HT1080 (cell line): ENCODE results near the gene SERINC2. TPM values are rescaled to one million over a fixed set of nuclear protein-coding genes. Genes with fewer than 3 reads are reported as not detected.
"Not testable (repeated sequence)": the region's sequence is repeated elsewhere in the genome, so short reads cannot be mapped to it uniquely, and the experiment has no call there.

Experiments
- DNase-seq: peaks from one replicate; pipeline ENCODE4 v3.0.0-alpha.2; 2015; ENCODE audit warnings: low read depth
- total RNA-seq: library from RNA; depleted of rRNA; stranded (reverse); fragments of >200 nt; shearing (Covaris generic); gene quantifications from 2 replicates; pipeline ENCODE4 v1.2.3, GENCODE V29; 2014

The SERINC2 gene
- total RNA-seq, 1 experiment from 2014 or later, result 14.6 TPM

DNA sequence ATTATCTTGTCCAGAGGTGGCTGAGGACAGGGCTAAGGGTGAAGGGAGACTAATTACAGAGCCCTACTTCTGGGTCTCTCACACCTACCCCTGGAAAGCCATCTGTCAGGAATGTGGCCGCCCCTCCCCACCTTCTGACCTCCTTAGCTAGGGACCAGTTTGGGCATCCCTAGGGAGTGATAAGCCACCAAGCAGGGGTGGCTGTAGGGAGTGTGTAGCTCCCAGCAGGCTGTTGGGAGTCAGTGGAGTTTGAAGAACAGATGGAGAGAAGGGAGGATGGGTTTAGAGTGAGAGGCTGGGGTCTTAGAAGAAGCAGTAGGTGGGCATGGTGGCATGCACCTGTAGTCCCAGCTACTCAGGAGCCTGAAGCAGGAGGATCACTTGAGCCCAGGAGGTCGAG, 808 bp upstream of the SERINC2 start:
- no peak for DNase-seq

DNA sequence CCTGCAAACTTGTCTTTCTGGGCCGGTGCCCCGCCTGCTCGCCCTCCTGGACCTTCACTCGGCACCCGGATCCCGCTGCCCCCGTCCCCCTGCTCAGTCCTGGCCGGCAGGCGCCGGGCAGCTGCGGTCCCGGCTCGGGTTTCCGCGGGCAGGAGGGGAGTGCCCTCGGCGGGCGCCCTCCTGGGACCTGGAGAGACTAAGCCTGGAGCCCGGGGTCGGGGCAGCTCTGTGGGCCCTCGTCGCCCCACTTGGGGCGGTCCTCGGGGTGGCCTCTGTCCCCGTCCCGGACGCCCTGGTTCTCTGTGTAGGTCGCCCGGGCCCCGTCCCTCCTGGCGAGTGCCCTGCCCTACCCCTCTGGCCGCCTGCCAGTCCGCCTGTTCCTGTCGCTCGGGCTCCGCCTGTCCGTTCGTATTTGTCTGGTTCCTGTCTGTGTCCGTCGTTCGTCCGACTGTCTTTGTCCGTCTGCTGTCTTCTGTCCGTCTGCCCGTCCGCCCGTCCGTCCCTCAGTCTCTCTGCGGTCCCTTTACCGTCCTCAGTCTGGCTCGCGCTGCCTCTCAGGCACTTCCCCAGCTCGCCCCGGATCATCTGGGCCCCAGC, 490 bp downstream of the SERINC2 start:
- peak; percentile 54 for DNase-seq

DNA sequence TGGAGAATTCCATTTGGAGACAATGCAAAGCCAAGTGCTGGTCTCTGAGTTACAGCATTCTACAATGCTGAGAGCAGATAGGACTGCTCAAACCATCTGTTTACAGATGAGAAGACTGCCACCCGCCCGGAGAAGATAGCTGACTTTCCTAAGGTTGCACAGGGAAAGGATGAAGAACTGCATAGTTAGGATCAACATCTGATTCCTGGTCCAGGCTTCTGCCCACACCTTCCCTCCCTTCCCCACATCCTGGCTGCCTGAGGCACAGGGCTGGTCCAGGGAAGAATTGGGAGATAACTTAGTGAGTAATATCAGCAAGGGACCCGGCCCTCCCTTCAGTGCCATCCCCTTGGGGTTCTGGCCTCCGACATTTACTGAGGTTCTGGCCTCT, 2.0 kb downstream of the SERINC2 start:
- DNase-seq, result no peak

DNA sequence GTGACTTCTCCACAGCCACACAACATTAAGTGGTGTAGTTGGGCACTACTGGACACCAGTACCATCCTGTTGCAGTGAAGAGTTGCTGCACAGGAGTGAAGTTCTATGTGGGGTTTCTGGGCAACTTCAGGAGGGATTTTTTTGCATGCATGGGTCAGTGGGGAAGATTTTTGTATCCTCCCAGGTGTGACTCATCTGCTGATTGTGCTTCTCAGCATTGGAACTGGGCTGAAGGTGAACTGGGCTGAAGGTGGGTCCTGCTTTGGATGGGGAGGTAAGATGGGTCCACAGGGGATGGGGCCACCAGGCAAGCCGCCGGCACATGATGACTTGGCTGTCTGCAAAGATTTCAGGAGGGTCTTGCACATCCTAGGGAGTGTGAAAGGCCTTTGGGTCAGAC, 2.6 kb downstream of the SERINC2 start:
- DNase-seq, result no peak

DNA sequence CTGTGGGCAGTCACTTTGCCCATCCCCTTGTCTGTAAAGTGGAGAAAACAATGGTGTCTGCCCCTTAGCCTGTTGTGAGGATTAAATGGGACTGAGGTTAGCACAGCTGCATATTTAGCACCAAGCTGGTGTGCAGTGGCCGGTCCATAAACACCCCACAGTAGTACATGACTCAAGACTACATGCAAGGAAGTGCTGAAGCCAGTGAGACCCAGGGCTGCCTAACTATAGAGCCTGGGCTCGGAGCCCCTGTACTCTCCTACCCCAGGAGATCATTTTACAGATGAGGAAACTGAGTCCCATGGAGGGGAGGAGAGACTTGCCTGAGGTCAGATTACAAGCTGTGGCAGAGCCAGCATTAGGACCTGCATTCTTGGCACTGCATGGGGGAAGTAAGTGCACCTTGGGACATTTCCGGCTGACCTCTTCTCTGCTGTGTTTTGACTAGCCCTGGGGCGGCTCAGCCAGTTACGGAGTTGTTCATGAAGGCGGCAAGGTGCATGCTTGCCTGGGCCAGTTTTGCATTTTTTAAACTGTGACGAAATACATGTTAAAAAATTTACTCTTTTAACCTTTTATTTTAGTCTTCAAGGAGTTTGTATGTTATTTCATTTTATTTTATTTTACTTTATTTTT, 3.2 kb downstream of the SERINC2 start:
- no peak for DNase-seq

DNA sequence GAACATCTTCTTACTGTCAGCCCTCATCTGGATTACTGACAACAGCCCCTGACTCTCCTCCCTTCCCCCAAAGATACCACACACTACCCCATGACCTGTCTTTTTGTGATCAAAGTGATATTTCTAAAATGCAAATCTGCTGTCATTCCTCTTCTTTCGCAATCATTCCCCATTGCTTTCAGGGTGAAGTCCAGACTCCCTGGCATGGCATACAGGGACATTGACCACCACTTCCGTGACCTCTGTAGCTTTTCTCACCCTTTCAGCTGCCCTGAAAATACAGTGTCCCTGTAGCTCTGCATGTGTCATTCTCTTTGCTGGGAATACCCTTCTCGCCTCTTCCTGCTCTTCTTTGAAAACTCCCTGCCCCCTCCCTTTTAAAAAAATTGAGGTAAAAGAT, 4.1 kb downstream of the SERINC2 start:
- no peak for DNase-seq

DNA sequence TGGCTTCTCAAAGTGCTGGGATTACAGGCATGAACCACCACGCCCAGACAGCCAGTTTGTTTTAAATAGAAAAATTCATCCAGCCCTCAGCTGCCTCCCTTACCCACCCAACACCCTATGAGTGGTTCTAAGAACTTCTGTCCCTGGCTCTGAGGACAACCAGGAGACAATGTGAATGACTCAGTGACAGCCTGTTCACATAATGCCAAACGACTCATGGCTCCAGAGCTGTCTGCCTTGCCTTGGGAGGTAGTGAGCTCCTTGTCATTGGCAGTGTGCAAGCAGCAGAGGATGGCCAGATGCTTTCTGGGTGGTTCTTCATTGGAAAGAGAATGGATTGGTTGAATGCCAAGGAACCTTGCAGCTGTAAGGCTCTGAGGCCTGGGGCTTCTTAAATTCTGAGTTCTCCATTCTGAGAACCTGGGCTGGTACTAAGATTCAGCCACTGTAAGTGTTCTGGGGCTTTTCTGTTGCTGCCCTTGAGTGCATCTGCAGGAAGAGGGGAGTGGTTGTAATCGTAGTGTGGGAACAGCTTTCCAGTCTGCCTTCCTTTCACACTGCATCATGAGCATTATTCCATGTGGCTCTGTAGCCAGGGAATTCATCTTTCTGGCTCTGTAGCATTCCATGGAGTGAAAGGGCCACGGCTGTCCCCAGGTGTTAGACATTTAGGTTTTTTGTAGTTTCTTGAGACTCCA, 5.8 kb downstream of the SERINC2 start:
- no peak for DNase-seq

DNA sequence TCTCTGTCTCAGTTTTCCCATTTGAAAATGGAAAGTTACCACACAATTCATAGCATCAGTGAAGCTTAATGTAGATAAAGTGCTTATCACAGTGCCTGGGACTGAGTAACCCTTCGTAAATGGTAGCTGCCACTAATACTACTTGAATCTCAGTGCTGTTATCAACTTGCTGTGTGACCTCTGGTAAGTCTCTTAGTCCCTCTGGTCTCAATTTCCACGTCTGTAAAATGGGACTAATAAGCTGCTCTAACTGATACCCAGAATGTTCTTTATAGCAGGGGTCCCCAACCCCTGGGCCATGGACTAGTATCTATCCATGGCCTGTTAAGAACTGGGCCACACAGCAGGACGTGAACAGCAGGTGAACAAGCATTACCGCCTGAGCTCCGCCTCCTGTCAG, 7.7 kb downstream of the SERINC2 start:
- DNase-seq, result no peak

DNA sequence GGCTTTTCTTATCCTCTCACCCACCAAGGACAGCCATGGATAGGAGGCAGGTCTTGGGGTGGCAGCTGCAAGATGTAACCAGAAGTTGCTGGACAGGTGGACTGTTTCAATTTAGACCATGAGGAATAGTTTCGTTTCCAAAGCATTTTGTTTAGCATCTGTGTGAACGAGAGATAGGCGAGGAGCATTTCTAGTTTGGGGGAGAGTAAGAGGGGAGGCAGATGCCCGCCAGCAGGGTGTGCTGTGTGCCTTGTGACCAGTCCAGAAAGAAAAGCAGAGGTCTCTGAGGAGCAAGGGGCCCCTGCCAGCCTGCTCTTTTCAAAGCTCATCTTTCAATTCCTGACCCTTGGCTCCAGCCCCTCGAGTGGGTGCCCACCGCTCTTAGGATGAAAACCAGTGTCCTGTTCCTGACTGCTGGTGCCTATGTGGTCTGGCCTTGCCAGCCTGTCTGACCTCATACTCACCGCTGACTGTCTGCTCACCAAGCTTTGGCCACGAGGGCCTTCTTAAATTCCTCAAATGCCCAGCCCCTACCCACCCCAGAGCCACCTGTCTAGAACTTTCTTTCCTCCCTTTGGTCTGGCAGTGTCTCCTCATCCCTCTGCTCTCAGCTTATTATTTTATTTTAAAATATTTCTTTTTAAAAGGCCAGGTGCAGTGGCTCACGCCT, 8.5 kb downstream of the SERINC2 start:
- no peak for DNase-seq

DNA sequence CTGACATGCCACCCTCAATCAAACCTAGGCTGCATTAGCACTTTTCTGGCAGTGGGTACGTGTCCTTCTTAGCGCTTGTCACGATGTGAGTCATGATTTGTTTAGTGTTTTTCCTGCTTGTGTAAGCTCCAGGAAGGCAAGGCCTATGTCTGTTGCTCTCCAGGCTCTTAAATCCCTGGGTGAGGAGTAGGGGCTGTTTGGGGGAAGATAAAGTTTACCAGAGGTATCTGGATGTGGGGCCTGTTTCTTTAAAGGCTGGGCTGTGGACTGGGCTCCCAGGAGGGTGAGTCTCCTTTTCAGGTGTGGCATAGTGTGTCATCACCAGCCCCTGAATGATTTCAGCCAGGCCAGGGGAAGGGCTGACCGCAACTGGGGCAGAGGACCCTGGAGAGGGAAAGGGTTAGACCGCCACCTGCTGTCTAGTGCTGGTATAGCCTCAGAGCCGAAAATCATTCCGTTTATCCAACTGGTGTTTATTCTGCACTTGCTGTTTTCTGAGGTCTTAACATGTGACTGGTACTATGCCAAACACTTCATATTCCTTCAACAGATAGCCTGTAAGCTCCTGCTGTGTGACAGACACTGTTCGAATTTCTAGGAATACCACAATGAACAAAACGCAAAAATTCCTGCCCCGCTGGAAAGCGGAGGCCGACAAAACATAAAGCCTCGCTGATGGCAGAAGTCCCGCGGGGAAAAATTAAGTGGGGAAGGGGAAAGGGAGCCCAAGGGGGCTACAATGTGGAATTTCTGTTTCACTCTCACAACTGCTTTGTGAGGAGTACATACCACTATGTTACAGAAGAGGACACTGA, 9.7 kb downstream of the SERINC2 start:
- peak; percentile 87 for DNase-seq

DNA sequence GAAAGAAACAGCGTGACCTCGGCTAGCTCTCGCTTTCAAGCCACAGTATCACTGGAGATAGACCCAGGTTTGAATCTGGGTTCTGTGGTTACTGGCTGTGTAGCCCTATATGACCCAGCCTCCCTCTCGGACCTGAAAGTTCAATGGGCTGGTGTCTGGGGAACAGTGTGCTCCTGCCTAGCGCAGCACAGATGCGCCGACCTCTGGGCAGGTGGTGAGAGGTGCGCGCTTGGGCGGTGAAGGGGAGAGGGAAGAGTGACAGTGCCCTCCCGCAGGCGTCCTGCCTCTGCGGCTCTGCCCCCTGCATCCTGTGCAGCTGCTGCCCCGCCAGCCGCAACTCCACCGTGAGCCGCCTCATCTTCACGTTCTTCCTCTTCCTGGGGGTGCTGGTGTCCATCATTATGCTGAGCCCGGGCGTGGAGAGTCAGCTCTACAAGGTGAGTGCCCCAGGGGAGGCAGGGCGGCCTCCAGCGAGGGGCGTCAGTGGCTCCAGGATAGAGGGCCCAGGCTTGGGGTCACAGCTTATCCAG, 10.5 kb downstream of the SERINC2 start:
- no peak for DNase-seq

DNA sequence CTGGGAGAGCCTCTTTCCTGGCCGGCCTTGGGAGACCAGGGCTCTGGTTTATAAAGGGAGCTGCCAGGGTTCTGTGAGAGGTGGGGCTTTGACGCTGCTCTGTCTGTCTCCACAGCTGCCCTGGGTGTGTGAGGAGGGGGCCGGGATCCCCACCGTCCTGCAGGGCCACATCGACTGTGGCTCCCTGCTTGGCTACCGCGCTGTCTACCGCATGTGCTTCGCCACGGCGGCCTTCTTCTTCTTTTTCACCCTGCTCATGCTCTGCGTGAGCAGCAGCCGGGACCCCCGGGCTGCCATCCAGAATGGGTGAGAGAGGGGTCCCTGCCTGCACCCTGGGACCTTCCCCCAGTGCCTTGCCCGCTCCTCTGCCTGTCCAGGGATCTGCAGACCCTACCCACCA, 11.6 kb downstream of the SERINC2 start:
- no peak for DNase-seq

DNA sequence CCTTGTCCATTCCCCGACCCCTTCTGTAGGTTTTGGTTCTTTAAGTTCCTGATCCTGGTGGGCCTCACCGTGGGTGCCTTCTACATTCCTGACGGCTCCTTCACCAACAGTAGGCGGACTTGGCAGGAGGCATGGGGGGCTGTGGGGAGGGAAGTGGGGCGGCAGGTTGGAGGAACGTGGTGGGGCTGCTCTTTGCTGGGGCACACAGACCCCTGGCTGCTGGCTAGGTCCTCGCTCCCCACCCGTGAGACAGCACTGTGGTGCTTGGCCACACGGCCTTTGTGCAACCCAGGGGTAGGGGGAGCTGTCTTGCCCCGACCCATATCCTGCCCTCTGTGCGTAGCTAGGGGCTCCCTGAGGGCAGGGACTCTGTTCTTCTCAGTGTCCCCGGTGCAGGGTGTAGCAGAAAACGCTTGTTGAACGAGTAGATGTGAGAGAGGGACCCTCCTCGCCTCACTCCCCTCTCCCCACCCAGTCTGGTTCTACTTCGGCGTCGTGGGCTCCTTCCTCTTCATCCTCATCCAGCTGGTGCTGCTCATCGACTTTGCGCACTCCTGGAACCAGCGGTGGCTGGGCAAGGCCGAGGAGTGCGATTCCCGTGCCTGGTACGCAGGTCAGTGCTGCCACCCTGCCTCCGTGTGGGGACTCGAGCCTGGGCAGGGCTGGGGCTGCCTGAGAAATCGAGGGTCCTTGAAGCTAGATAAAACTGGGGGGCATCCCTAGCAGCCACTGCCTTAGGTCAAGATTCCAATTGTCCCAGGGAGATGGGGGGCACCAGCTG, 12.5 kb downstream of the SERINC2 start:
- DNase-seq, result no peak

DNA sequence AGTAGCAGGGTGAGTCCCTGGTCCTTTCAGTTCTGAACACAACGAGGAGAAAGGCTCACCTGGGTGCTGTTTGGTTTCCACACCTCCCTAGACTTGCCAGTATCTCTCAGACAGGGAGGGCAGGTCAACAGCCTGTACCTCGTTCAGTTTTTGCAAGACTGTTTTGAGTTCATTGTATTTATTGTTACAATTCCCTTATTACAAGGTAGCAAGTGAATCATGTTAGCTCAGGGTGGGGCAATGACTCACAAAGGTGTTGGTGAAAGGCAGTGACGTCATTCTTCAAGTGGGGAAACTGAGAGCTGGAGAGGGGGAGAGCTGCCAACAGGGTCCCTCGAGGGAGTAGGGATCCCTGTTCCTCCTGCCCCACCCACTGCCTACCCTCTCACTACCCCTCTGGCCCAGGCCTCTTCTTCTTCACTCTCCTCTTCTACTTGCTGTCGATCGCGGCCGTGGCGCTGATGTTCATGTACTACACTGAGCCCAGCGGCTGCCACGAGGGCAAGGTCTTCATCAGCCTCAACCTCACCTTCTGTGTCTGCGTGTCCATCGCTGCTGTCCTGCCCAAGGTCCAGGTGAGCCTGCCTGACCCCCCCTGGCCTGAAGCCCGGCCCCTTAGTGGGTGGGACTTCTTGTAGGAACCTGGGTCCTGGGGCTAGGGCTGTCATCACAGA, 13.4 kb downstream of the SERINC2 start:
- DNase-seq, result no peak

DNA sequence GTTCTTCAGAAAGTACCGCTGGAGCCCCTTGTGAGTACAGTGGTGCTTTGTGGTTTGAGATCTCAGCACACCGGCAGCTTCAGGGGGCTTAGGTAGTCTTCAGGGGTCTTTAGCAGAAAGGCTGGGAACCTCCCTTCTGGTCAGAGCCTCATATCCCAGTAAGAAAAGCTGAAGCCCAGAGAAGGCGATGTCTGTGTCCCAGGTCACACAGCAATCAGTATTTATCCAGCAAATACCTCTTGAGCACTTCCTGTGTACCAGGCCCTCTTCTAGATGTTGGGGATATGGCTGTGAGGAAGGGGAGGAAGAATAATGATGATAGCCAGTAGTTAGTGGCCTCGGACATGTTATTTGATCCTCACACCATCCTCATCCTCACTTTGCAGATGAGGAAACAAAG, 14.3 kb downstream of the SERINC2 start:
- no peak for DNase-seq

DNA sequence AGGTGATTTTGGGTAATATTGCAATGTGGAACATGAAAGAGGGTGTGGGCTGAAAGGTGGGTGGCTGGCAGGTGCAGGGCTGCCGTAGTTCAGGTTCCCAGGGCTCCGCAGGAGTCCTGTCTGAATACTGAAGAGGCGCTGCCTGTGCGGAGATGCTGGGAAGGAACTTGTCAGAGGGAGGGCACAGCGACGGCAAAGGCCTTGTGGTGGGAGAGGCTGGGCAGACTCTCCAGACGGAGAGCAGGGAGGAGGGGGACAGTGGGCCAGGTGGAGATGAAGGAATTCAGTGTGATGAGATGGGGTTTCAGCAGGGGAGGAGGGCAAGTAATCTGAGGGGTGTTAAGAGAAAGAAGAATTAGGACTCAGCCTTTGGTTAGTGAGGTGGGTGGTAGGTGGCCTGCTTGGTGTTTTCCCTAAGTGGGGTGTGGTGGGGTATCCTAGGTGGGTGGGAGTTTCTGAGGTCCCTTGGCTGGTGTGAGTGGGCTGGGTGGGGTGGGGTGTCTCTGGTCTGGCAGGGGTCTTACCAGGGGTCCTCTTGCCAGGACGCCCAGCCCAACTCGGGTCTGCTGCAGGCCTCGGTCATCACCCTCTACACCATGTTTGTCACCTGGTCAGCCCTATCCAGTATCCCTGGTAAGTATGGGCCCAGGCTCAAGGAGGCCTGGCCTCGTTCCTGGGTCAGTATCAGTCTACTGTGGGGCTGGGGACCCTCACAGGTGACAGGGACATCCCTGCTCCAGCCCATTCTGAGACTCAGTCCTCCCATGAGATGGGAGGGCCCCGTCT, 15.6 kb downstream of the SERINC2 start:
- no peak for DNase-seq

DNA sequence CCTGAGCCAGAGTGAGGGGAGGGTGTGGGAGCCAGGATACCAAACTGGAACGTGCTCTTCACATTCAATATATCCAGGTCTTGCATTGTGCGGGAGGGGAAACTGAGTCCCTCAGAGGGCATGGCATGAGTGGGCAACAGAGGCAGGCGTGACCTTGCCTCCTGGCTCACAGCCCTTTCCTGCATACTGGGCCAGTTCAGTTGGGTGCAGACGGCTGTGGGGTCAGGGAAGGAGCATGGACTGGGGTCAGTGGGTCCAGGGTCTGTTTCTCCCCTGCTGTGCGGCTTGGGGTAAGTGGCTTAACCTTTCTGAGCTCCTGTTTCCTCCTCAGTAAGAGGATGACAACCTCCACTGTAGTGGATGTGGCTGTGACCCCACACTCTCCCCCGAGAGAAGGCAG, 16.6 kb downstream of the SERINC2 start:
- DNase-seq, result no peak

DNA sequence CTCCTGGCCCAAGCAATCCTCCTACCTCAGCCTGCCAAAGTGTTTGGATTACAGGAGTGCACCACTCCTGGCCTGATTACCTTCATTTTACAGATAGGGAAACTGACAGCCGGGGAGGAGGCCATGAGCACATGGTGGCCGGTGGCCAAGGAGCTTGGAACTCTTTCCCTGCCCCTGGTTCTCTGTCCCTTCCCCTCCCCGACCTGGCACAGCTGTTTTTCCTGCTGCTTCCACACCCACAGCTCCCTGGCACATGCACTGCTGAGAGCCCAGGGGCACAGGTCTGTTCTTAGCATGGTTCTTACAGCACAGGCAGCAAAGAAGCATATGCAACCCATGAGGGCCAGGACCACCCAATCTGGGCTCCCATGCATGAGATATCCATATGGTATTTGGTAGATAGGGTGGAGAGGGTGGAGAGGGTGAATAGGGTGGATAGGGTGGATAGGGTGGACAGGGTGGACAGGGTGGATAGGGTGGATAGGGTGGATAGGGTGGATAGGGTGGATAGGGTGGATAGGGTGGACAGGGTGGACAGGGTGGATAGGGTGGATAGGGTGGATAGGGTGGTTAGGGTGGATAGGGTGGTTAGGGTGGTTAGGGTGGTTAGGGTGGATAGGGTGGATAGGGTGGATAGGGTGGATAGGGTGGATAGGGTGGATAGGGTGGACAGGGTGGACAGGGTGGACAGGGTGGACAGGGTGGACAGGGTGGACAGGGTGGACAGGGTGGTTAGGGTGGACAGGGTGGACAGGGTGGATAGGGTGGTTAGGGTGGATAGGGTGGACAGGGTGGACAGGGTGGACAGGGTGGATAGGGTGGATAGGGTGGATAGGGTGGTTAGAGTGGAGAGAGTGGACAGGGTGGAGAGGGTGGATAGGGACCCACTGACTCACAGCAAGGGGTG, 18.6 kb downstream of the SERINC2 start:
- not testable (repeated sequence) for DNase-seq
